ENCODE data around the gene LPGAT1. TPM values are rescaled to one million over a fixed set of nuclear protein-coding genes. Genes with fewer than 3 reads are reported as not detected.

Gene LPGAT1
- total RNA-seq, 1 experiment from 2014 or later: 50.6 TPM

GRCh38 chr1:211739671-211740411 is 90.7 kb downstream of the LPGAT1 start:
- Histone ChIP-seq H4K20me1 (ENCODE audit: insufficient read depth) (no peaks in the 10 kb centered on the region), H3K27me3 (ENCODE audit: insufficient read depth, low read length) (peaks cover 7% of the 10 kb centered on the region; the same call in 1 of the 2 replicates), H3K27ac (ENCODE audit: low read depth, low read length) (no peak overlapping the region), H3K36me3 (ENCODE audit: control insufficient read depth in 1 of 2, insufficient read depth in 2 of 2, low read length in 2 of 2) (no peaks in the 10 kb centered on the region), H3K9me3 (ENCODE audit: control insufficient read depth in 1 of 2, insufficient read depth in 1 of 2, low read depth in 1 of 2, low read length in 2 of 2) (no peaks in the 10 kb centered on the region), H3K4me3 (replicated peaks in 1 of 2; ENCODE audit: low read depth in 1 of 2, low read length in 2 of 2) (no peak overlapping the region), H3K79me2 (ENCODE audit: insufficient read depth, low read length) (no peaks in the 10 kb centered on the region), H3K4me2 (ENCODE audit: low read length) (no peak overlapping the region), H3K9me2 (ENCODE audit: insufficient read depth) (no peaks in the 10 kb centered on the region), H3K4me1 (ENCODE audit: control insufficient read depth in 1 of 2, insufficient read depth in 2 of 2, low read length in 2 of 2) (peaks cover 35 to 40% of the 10 kb centered on the region in 2 experiments), H3K9ac (ENCODE audit: low read length) (no peak overlapping the region), H2AFZ (ENCODE audit: low read depth, low read length, poor library complexity, severe bottlenecking) (no peak overlapping the region)
- DNase-seq (ENCODE audit: low read depth, low spot score) (no peak), ATAC-seq (no peak)
- TF ChIP-seq TCF7L2 (IDR thresholded peaks at IDR 0.05; ENCODE audit: borderline replicate concordance, extremely low read depth, insufficient read depth, insufficient read length) (no peak), ZNF274 (IDR thresholded peaks at IDR 0.05; ENCODE audit: low read depth, low read length) (no peak), POLR2A (IDR thresholded peaks at IDR 0.05; ENCODE audit: borderline replicate concordance, extremely low read depth, insufficient read depth, insufficient read length) (no peak), SP1 (IDR thresholded peaks at IDR 0.05; ENCODE audit: low read depth) (no peak), ELF1 (IDR thresholded peaks at IDR 0.05; ENCODE audit: borderline replicate concordance, low read depth) (no peak), CBX3 (IDR thresholded peaks at IDR 0.05; ENCODE audit: low read depth) (no peak), YY1 (IDR thresholded peaks at IDR 0.05; ENCODE audit: extremely low read depth, insufficient replicate concordance, low read depth, low read length) (no peak), SRF (IDR thresholded peaks at IDR 0.05; ENCODE audit: low read depth) (no peak), ATF3 (IDR thresholded peaks at IDR 0.05) (no peak), SIN3A (IDR thresholded peaks at IDR 0.05; ENCODE audit: low read depth) (no peak), POLR2AphosphoS5 (IDR thresholded peaks at IDR 0.05; ENCODE audit: low read depth, low read length) (no peak), REST (IDR thresholded peaks at IDR 0.05; ENCODE audit: low read depth) (no peak), FOSL1 (IDR thresholded peaks at IDR 0.05; ENCODE audit: low read depth) (no peak), CEBPB (IDR thresholded peaks at IDR 0.05; ENCODE audit: low read depth) (no peak), EGR1 (IDR thresholded peaks at IDR 0.05; ENCODE audit: low read depth) (no peak), MAX (IDR thresholded peaks at IDR 0.05) (no peak), JUND (IDR thresholded peaks at IDR 0.05) (no peak)
- ChIA-PET RAD21 (ENCODE audit: low non-redundant PET in 1 of 2, low total read pairs in 2 of 2, uncharacterized antibody in 2 of 2, unreplicated experiment in 2 of 2) (no interaction called here), CTCF (interaction anchor here (0.9 kb wide), 1 partner anchor 59 kb away, joined by 3 read pairs; no protein-coding TSS in a partner anchor), POLR2A (no interaction called here)
- intact Hi-C loops (cut with micrococcal nuclease): no loop called here
- no TSS peak for BruUV-seq (replicated peaks)

Measured in HCT116 (cell line).